Neural cell (in vitro differentiated cells): ENCODE results near the gene PPP1R9B.

Source experiments
- EP300 ChIP-seq: fragments of 450-650 bp; conservative IDR thresholded peaks from 2 replicates; pipeline ENCODE4 v1.6.1; 2014; ENCODE audit warnings: antibody characterized with exemption, mild to moderate bottlenecking, moderate library complexity; ENCODE audit not compliant: poor library complexity, severe bottlenecking
- EZH2 ChIP-seq: fragments of 200-600, 300-800 bp; shearing (Covaris generic), sonication (generic); IDR thresholded peaks from 2 replicates; pipeline ENCODE4 v1.6.1; 2014; ENCODE audit warnings: antibody characterized with exemption, low read length, borderline replicate concordance, mild to moderate bottlenecking; ENCODE audit not compliant: insufficient read depth, poor library complexity, severe bottlenecking
- POLR2AphosphoS5 ChIP-seq: IDR thresholded peaks from 2 replicates; pipeline ENCODE4 v1.6.1; 2012
- RAD21 ChIP-seq: fragments of 450-650 bp; conservative IDR thresholded peaks from 2 replicates; pipeline ENCODE4 v1.6.1; 2014; ENCODE audit warnings: antibody characterized with exemption, mild to moderate bottlenecking, moderate library complexity
- SMC3 ChIP-seq: fragments of 450-650 bp; conservative IDR thresholded peaks from 2 replicates; pipeline ENCODE4 v1.6.1; 2014; ENCODE audit warnings: antibody characterized with exemption, mild to moderate bottlenecking, moderate library complexity; ENCODE audit not compliant: poor library complexity
- TAF1 ChIP-seq: IDR thresholded peaks from 2 replicates; pipeline ENCODE4 v1.6.1; 2012; ENCODE audit warnings: low read depth
- TF ChIP-seq, protein P1 (sequence below): fragments of 450-650 bp; IDR thresholded peaks from 2 replicates; pipeline ENCODE4 v1.5.1; 2014; ENCODE audit warnings: antibody characterized with exemption, mild to moderate bottlenecking, moderate library complexity; ENCODE audit not compliant: poor library complexity, severe bottlenecking
- TF ChIP-seq, protein P2 (sequence below): IDR thresholded peaks from 2 replicates; pipeline ENCODE4 v1.6.1; 2012; ENCODE audit warnings: borderline replicate concordance

DNA sequence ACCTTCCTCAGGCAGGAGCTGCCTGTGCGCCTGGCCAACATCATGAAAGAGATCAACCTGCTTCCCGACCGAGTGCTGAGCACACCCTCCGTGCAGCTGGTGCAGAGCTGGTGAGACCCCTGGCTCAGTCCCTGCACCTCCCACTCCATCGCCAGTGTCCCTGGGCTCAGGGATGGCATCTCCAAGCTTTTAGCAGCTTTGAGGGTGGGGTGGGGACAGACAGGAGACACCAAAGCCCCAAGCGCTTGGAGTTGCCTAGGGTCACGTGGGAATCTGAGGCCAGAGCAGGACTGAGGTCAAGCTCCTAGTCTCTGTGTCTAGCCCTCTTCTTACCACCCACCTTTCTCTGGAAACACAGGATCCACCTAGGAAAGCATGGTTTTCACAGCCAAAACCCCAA, 53.0 kb downstream of the PPP1R9B start:
- TF ChIP-seq POLR2AphosphoS5 = no peak
- no peak for TF ChIP-seq SMC3
- TF ChIP-seq, protein P1, sequence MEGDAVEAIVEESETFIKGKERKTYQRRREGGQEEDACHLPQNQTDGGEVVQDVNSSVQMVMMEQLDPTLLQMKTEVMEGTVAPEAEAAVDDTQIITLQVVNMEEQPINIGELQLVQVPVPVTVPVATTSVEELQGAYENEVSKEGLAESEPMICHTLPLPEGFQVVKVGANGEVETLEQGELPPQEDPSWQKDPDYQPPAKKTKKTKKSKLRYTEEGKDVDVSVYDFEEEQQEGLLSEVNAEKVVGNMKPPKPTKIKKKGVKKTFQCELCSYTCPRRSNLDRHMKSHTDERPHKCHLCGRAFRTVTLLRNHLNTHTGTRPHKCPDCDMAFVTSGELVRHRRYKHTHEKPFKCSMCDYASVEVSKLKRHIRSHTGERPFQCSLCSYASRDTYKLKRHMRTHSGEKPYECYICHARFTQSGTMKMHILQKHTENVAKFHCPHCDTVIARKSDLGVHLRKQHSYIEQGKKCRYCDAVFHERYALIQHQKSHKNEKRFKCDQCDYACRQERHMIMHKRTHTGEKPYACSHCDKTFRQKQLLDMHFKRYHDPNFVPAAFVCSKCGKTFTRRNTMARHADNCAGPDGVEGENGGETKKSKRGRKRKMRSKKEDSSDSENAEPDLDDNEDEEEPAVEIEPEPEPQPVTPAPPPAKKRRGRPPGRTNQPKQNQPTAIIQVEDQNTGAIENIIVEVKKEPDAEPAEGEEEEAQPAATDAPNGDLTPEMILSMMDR = no peak
- no peak for TF ChIP-seq EZH2
- TF ChIP-seq, protein P2, sequence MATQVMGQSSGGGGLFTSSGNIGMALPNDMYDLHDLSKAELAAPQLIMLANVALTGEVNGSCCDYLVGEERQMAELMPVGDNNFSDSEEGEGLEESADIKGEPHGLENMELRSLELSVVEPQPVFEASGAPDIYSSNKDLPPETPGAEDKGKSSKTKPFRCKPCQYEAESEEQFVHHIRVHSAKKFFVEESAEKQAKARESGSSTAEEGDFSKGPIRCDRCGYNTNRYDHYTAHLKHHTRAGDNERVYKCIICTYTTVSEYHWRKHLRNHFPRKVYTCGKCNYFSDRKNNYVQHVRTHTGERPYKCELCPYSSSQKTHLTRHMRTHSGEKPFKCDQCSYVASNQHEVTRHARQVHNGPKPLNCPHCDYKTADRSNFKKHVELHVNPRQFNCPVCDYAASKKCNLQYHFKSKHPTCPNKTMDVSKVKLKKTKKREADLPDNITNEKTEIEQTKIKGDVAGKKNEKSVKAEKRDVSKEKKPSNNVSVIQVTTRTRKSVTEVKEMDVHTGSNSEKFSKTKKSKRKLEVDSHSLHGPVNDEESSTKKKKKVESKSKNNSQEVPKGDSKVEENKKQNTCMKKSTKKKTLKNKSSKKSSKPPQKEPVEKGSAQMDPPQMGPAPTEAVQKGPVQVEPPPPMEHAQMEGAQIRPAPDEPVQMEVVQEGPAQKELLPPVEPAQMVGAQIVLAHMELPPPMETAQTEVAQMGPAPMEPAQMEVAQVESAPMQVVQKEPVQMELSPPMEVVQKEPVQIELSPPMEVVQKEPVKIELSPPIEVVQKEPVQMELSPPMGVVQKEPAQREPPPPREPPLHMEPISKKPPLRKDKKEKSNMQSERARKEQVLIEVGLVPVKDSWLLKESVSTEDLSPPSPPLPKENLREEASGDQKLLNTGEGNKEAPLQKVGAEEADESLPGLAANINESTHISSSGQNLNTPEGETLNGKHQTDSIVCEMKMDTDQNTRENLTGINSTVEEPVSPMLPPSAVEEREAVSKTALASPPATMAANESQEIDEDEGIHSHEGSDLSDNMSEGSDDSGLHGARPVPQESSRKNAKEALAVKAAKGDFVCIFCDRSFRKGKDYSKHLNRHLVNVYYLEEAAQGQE = no peak
- no peak for TF ChIP-seq RAD21
- TF ChIP-seq EP300 = no peak
- TF ChIP-seq TAF1 = no peak
